Neuronal stem cell (in vitro differentiated cells): ENCODE data around the gene LITAF.
"Not testable (repeated sequence)": the region's sequence is repeated elsewhere in the genome, so short reads cannot be mapped to it uniquely, and the experiment has no call there.

Experiments
- DNase-seq: peaks from one replicate; pipeline ENCODE4 v3.0.0-alpha.2; 2013; ENCODE audit warnings: low spot score
- H2AFZ ChIP-seq: one replicate; pipeline ENCODE4 v1.6.1; 2013; ENCODE audit warnings: mild to moderate bottlenecking, low read length, inconsistent platforms
- H2AK5ac ChIP-seq: 2 replicates; pipeline ENCODE4 v1.6.1; 2013; ENCODE audit warnings: low read depth, mild to moderate bottlenecking, inconsistent platforms, low read length, moderate library complexity, mixed read lengths
- H2BK120ac ChIP-seq: 2 replicates; pipeline ENCODE4 v1.6.1; 2013; ENCODE audit warnings: low read depth, mild to moderate bottlenecking, inconsistent platforms, low read length, moderate library complexity, mixed read lengths
- H2BK12ac ChIP-seq: one replicate; pipeline ENCODE4 v1.6.1; 2013; ENCODE audit warnings: low read length, inconsistent platforms
- H2BK15ac ChIP-seq: 2 replicates; pipeline ENCODE4 v1.6.1; 2013; ENCODE audit warnings: mild to moderate bottlenecking, low read length, inconsistent platforms, mixed read lengths
- H2BK5ac ChIP-seq: one replicate; pipeline ENCODE4 v1.6.1; 2013; ENCODE audit warnings: inconsistent platforms, mild to moderate bottlenecking, low read length, moderate library complexity
- H3K14ac ChIP-seq: one replicate; pipeline ENCODE4 v1.6.1; 2013; ENCODE audit warnings: low read length, inconsistent platforms
- H3K18ac ChIP-seq: 2 replicates; pipeline ENCODE4 v1.6.1; 2013; ENCODE audit warnings: low read length, inconsistent platforms
- H3K23ac ChIP-seq: 2 replicates; pipeline ENCODE4 v1.6.1; 2013; ENCODE audit warnings: low read depth, mild to moderate bottlenecking, mixed read lengths, low read length, inconsistent platforms; ENCODE audit not compliant: poor library complexity
- H3K27ac ChIP-seq: replicated peaks from 3 replicates; pipeline ENCODE4 v1.5.1; 2013; ENCODE audit warnings: low read length, inconsistent platforms
- H3K27me3 ChIP-seq, 3 experiments: 2 replicates each; pipeline ENCODE4 v1.6.1; 2013; ENCODE audit warnings: low read length in 3 of 3, mild to moderate bottlenecking in 2 of 3, inconsistent platforms in 1 of 3, low read depth in 1 of 3, mixed read lengths in 1 of 3, moderate library complexity in 1 of 3; ENCODE audit not compliant: control insufficient read depth in 3 of 3, insufficient read depth in 3 of 3
- H3K36me3 ChIP-seq, 2 donors: replicated peaks in 1 of 2; 2 replicates each; pipeline ENCODE4 v1.6.1; 2013; ENCODE audit warnings: low read length in 2 of 2; ENCODE audit not compliant: control insufficient read depth in 2 of 2, insufficient read depth in 2 of 2
- H3K4ac ChIP-seq: 2 replicates; pipeline ENCODE4 v1.6.1; 2013; ENCODE audit warnings: inconsistent platforms, mild to moderate bottlenecking, low read length, moderate library complexity
- H3K4me1 ChIP-seq, 2 donors: 1 replicate in 1 of 2; 2 replicates in 1 of 2; pipeline ENCODE4 v1.6.1; 2013; ENCODE audit warnings: low read length in 2 of 2, low read depth in 1 of 2; ENCODE audit not compliant: control insufficient read depth in 2 of 2, insufficient read depth in 1 of 2
- H3K4me2 ChIP-seq: one replicate; pipeline ENCODE4 v1.6.1; 2013; ENCODE audit warnings: mild to moderate bottlenecking, low read length, inconsistent platforms; ENCODE audit not compliant: insufficient read depth, poor library complexity, severe bottlenecking
- H3K4me3 ChIP-seq, 2 donors: 2 replicates each; pipeline ENCODE4 v1.5.1; 2013; ENCODE audit warnings: low read length in 2 of 2, mild to moderate bottlenecking in 2 of 2, inconsistent platforms in 1 of 2, moderate library complexity in 1 of 2
- H3K79me1 ChIP-seq: one replicate; pipeline ENCODE4 v1.6.1; 2013; ENCODE audit warnings: low read depth, mild to moderate bottlenecking, inconsistent platforms, low read length, moderate library complexity
- H3K9ac ChIP-seq: one replicate; pipeline ENCODE4 v1.6.1; 2013; ENCODE audit warnings: mild to moderate bottlenecking, low read depth, low read length, inconsistent platforms; ENCODE audit not compliant: poor library complexity
- H3K9me3 ChIP-seq, 2 donors: replicated peaks in 1 of 2; 2 replicates each; pipeline versions ENCODE3 to v1.6.1; 2013; ENCODE audit warnings: low read length in 2 of 2, mild to moderate bottlenecking in 2 of 2, inconsistent platforms in 1 of 2, low read depth in 1 of 2, mixed read lengths in 1 of 2, moderate library complexity in 1 of 2; ENCODE audit not compliant: control insufficient read depth in 2 of 2, insufficient read depth in 1 of 2
- H4K8ac ChIP-seq: one replicate; pipeline ENCODE4 v1.6.1; 2013; ENCODE audit warnings: low read depth, mild to moderate bottlenecking, inconsistent platforms, low read length, moderate library complexity
- H4K91ac ChIP-seq: one replicate; pipeline ENCODE4 v1.6.1; 2013; ENCODE audit warnings: low read length, low read depth, mild to moderate bottlenecking, inconsistent platforms; ENCODE audit not compliant: poor library complexity
- WGBS, 2 donors: extraction: QIAGEN DNeasy Blood & Tissue Kit; methylation state at CpG; one replicate each; pipeline ENCODE4 v1.1.7; 2013; ENCODE audit warnings: missing lambda C conversion rate in 2 of 2, mixed read lengths in 1 of 2; ENCODE audit not compliant: insufficient read length in 2 of 2, insufficient replicate concordance in 1 of 2; ENCODE audit errors: extremely low coverage in 2 of 2; 5-methylcytosine and 5-hydroxymethylcytosine counted together

Gene LITAF

DNA sequence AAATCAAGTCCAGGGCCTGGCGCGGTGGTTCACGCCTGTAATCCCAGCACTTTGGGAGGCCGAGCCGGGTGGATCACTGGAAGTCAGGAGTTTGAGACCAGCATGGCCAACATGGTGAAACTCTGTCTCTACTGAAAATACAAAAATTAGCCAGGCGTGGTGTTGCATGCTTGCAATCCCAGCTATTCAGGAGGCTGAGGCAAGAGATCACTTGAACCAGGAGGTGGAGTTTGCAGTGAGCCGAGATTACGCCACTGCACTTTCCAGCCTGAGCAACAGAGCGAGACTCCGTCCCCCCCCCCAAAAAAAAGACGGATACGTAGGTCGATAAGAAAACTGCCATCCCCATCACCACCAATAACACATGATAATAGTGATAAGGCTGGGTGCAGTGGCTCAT is 82.5 kb downstream of the LITAF start:
- not testable (repeated sequence) for H3K14ac ChIP-seq, H3K18ac ChIP-seq, H4K91ac ChIP-seq, H4K8ac ChIP-seq, H3K9ac ChIP-seq, H3K27ac ChIP-seq, H2BK5ac ChIP-seq, H3K23ac ChIP-seq, H3K79me1 ChIP-seq, H2BK15ac ChIP-seq, H3K36me3 ChIP-seq, DNase-seq, H3K9me3 ChIP-seq, H2BK12ac ChIP-seq, H3K4me2 ChIP-seq, H3K4me3 ChIP-seq, H3K4ac ChIP-seq, H2BK120ac ChIP-seq, H3K27me3 ChIP-seq
- Histone ChIP-seq H3K4me1 (peaks cover 20 to 24% of the 10 kb centered on the region in 2 donors), H2AFZ (peak overlapping the region; percentile 54), H2AK5ac (peak overlapping the region; percentile 35)
- no CpG with 5 or more reads among the region's 13 CpGs for WGBS, 2 donors

DNA sequence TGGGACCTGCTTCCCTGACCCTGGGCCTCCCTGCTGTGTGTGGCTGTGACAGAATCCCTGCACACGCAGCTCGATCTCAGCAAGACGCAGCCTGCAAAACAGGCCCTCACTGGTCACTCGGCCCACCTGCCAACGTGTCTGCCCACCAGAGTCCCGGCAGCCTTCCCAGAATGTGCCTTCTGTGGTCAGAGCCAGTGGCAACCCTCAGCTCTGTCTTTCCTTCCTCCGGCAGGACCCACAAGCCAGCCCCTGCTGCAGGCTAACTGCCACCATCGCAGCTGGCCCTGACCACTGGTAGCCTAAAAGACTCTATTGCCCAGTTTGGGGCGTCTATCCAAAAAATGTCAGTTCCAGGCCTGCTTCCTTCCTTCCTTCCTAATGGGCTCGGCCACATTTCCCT is 83.2 kb downstream of the LITAF start:
- H3K27ac ChIP-seq = no peak overlapping the region
- no peak overlapping the region for H3K9ac ChIP-seq
- H4K91ac ChIP-seq = no peak overlapping the region
- peak overlapping the region; percentile 80 for H3K18ac ChIP-seq
- H2AK5ac ChIP-seq = peak overlapping the region; percentile 20
- no peaks in the 10 kb centered on the region for H3K79me1 ChIP-seq
- H3K4me3 ChIP-seq = no peak overlapping the region
- H3K4me2 ChIP-seq = no peak overlapping the region
- no peak overlapping the region for H2BK12ac ChIP-seq
- no peaks in the 10 kb centered on the region for H3K27me3 ChIP-seq
- no peak overlapping the region for H3K4ac ChIP-seq
- H2AFZ ChIP-seq = peak overlapping the region; percentile 54
- no peak for DNase-seq
- WGBS, 2 donors = no CpG with 5 or more reads among the region's 10 CpGs
- no peak overlapping the region for H2BK15ac ChIP-seq
- H3K36me3 ChIP-seq = no peaks in the 10 kb centered on the region
- H4K8ac ChIP-seq = no peak overlapping the region
- H3K14ac ChIP-seq = no peak overlapping the region
- H2BK120ac ChIP-seq = no peak overlapping the region
- peaks cover 21 to 26% of the 10 kb centered on the region in 2 donors for H3K4me1 ChIP-seq
- H3K23ac ChIP-seq = peak overlapping the region; percentile 36
- no peaks in the 10 kb centered on the region for H3K9me3 ChIP-seq
- H2BK5ac ChIP-seq = no peak overlapping the region

DNA sequence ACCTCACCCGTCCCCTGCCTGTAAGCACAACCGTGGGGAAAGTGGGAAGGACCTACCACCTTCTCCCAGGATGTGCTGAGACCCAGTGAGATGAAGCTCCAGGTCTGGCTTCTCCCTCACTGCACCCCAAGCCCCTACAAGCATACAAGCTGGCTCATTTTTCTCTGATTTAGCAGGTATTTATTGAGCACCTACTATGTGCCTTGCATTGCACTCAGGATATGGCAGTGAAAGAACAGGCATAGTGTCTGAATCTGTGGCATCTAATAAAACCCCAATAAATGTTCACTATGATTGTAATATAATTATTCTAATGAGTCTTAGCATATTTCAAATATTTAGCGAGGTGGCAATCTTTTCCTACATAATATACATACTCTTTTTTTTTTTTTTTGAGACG is 84.5 kb downstream of the LITAF start:
- no peak overlapping the region for H2AK5ac ChIP-seq
- peak overlapping the region; percentile 38 for H3K18ac ChIP-seq
- H2BK12ac ChIP-seq = no peak overlapping the region
- H3K79me1 ChIP-seq = no peaks in the 10 kb centered on the region
- H3K4me1 ChIP-seq = peaks cover 28 to 29% of the 10 kb centered on the region in 2 donors
- H3K23ac ChIP-seq = no peak overlapping the region
- H2AFZ ChIP-seq = no peak overlapping the region
- no peak overlapping the region for H3K4me3 ChIP-seq
- H3K9ac ChIP-seq = no peak overlapping the region
- no peak overlapping the region for H3K14ac ChIP-seq
- H3K36me3 ChIP-seq = no peaks in the 10 kb centered on the region
- no peak overlapping the region for H3K27ac ChIP-seq
- no peak overlapping the region for H2BK5ac ChIP-seq
- no peak overlapping the region for H2BK15ac ChIP-seq
- no peak overlapping the region for H4K8ac ChIP-seq
- WGBS, 2 donors = no CpG with 5 or more reads among the region's 4 CpGs
- H3K4me2 ChIP-seq = no peak overlapping the region
- H4K91ac ChIP-seq = no peak overlapping the region
- no peaks in the 10 kb centered on the region for H3K27me3 ChIP-seq
- no peaks in the 10 kb centered on the region for H3K9me3 ChIP-seq
- no peak overlapping the region for H2BK120ac ChIP-seq
- H3K4ac ChIP-seq = no peak overlapping the region
- no peak for DNase-seq

DNA sequence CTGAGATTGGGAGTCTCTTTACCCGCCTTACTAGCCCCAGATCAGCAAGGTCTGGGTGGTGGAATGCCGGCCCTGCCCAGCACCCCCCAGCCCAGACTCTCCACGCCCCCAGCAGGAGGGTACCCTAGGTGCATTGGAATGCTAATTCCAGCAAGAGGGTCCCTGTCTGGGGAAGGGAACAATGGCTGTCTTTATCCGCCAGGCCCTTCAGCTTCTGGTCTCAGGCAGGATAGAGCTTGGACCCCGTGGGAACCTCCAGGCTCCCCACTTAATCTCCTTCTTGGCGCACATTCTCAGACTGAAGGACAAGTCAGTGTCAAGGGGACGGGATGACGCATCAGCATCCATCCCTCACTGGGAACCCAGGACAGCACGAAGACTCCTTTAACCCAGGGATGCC is 85.1 kb downstream of the LITAF start:
- peak overlapping the region; percentile 27 for H2AFZ ChIP-seq
- no peak overlapping the region for H3K9ac ChIP-seq
- no peak overlapping the region for H2BK5ac ChIP-seq
- no peak overlapping the region for H3K4me2 ChIP-seq
- no peak overlapping the region for H3K4ac ChIP-seq
- H2BK12ac ChIP-seq = no peak overlapping the region
- H3K9me3 ChIP-seq = no peaks in the 10 kb centered on the region
- no peaks in the 10 kb centered on the region for H3K79me1 ChIP-seq
- WGBS, 2 donors = no CpG with 5 or more reads among the region's 9 CpGs
- no peaks in the 10 kb centered on the region for H3K27me3 ChIP-seq
- H3K36me3 ChIP-seq = no peaks in the 10 kb centered on the region
- H4K8ac ChIP-seq = no peak overlapping the region
- H3K4me3 ChIP-seq = no peak overlapping the region
- no peak overlapping the region for H3K27ac ChIP-seq
- no peak overlapping the region for H2BK120ac ChIP-seq
- no peak overlapping the region for H3K23ac ChIP-seq
- H3K18ac ChIP-seq = no peak overlapping the region
- no peak overlapping the region for H2AK5ac ChIP-seq
- H3K14ac ChIP-seq = no peak overlapping the region
- no peak overlapping the region for H2BK15ac ChIP-seq
- DNase-seq = peak; percentile 44
- peaks cover 29 to 30% of the 10 kb centered on the region in 2 donors for H3K4me1 ChIP-seq
- H4K91ac ChIP-seq = no peak overlapping the region
